GM18499 (cell line): ENCODE results near the gene KREMEN2.

Source experiments
- ATAC-seq: cut with Tn5 transposase; IDR thresholded peaks from one replicate; pipeline ENCODE4 v1.9.1; 2021; ENCODE audit warnings: moderate number of reproducible peaks; ENCODE audit not compliant: insufficient read depth, unreplicated experiment

Gene KREMEN2

GRCh38 chr16:3015865-3016521 is 51.9 kb downstream of the KREMEN2 start:
- ATAC-seq = no peak

- no peak for ATAC-seq
Observed at GRCh38 chr16:3017344-3017743, 53.3 kb downstream of the KREMEN2 start.
